ENCODE data around the gene EDARADD.
"Not testable (repeated sequence)": the region's sequence is repeated elsewhere in the genome, so short reads cannot be mapped to it uniquely, and the experiment has no call there.

The EDARADD gene

DNA sequence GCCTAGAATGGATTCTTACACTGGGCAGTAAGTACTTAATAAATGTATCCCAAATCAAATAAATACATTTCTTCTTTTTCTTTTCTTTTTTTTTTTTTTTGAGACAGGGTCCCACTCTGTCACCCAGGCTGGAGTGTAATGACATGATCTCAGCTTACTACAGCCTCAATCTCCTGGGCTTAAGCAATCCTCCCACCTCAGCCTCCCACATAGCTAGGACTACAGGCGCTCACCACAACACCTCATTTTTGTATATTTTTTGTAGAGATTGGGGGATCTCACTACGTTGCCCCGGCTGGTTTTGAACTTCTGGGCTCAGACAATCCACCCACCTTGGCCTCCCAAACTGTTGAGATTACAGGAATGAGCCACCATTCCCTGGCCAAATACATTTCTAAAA is 66.0 kb downstream of the EDARADD start:
- Histone ChIP-seq H3K9me3 (ENCODE audit: insufficient read depth, low read length) (no peaks in the 10 kb centered on the region), H3K36me3 (replicated peaks; ENCODE audit: low read depth, low read length) (no peaks in the 10 kb centered on the region), H4K20me1 (ENCODE audit: insufficient read depth, low read length) (peaks cover 10% of the 10 kb centered on the region), H3K4me3 (ENCODE audit: low read length) (no peak overlapping the region), H3K27me3 (ENCODE audit: low read depth, low read length) (peaks cover 87% of the 10 kb centered on the region), H3K79me2 (ENCODE audit: low read length) (no peaks in the 10 kb centered on the region), H3K4me2 (ENCODE audit: low read length) (no peak overlapping the region), H2AFZ (ENCODE audit: low read depth, low read length) (no peak overlapping the region), H3K27ac (ENCODE audit: low read length) (no peak overlapping the region), H3K4me1 (ENCODE audit: low read length) (peaks cover 29% of the 10 kb centered on the region), H3K9ac (ENCODE audit: low read length) (no peak overlapping the region)
- TF ChIP-seq, protein P1, sequence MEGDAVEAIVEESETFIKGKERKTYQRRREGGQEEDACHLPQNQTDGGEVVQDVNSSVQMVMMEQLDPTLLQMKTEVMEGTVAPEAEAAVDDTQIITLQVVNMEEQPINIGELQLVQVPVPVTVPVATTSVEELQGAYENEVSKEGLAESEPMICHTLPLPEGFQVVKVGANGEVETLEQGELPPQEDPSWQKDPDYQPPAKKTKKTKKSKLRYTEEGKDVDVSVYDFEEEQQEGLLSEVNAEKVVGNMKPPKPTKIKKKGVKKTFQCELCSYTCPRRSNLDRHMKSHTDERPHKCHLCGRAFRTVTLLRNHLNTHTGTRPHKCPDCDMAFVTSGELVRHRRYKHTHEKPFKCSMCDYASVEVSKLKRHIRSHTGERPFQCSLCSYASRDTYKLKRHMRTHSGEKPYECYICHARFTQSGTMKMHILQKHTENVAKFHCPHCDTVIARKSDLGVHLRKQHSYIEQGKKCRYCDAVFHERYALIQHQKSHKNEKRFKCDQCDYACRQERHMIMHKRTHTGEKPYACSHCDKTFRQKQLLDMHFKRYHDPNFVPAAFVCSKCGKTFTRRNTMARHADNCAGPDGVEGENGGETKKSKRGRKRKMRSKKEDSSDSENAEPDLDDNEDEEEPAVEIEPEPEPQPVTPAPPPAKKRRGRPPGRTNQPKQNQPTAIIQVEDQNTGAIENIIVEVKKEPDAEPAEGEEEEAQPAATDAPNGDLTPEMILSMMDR (IDR thresholded peaks at IDR 0.05; ENCODE audit: low read depth, low read length): no peak
- no peak for TF ChIP-seq EZH2phosphoT487 (IDR thresholded peaks at IDR 0.05; ENCODE audit: low read depth)

DNA sequence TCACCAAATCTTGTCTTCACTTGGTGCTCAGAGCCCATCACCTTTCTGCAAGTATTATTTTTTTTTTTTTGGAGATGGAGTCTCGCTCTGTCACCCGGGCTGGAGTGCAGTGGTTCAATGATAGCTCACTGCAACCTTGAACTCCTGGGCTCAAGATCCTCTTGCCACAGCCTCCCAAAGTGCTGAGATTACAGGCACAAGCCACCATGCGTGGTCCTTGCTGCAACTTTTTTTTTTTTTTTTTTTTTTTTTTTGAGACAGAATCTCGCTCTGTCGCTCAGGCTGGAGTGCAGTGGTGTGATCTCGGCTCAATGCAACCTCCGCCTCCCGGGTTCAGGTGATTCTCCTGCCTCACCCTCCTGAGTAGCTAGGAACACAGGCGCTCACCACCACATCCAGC is 70.1 kb downstream of the EDARADD start:
- not testable (repeated sequence) for H3K9me3 ChIP-seq (ENCODE audit: insufficient read depth, low read length); H2AFZ ChIP-seq (ENCODE audit: low read depth, low read length); H3K9ac ChIP-seq (ENCODE audit: low read length); H3K4me3 ChIP-seq (ENCODE audit: low read length); H3K4me2 ChIP-seq (ENCODE audit: low read length); H3K79me2 ChIP-seq (ENCODE audit: low read length); H3K36me3 ChIP-seq (replicated peaks; ENCODE audit: low read depth, low read length); H3K27ac ChIP-seq (ENCODE audit: low read length)
- Histone ChIP-seq H3K4me1 (ENCODE audit: low read length) (peaks cover 22% of the 10 kb centered on the region), H3K27me3 (ENCODE audit: low read depth, low read length) (peaks cover 90% of the 10 kb centered on the region), H4K20me1 (ENCODE audit: insufficient read depth, low read length) (peaks cover 16% of the 10 kb centered on the region)

DNA sequence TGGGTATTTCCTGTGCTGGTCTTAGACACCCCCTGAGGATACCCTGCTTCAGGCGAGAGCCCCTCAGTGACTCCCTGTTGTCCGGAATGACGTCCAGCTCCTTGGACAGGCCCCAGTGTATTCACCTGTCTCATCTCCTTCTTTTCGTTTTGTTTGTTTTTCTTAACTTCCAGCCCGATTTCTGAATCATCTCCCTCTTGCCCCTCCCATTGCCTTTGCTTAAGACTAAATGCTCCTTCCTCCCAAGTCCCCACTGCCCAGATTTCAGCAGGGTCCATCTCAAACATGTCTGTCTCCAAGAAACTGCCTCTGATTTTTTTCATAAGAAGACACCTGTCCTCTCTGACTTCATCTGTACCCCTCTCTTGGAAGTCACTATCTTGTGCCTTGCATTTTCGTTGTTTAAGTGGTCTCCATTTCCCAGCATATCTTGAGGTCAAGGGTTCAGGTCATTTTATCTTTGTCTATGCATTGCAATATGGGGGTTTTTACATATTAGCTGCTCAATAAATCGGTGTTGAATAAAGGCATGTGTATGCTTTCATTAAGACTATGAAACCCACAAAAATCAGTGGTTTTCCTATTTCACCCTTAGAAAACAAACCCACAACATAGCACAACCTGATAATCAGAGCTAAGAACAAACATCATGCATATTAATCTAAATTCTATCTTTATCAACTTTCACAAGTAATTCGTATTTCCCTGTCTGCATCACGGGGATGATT is 71.3 kb downstream of the EDARADD start:
- no peak overlapping the region for H2AFZ ChIP-seq (ENCODE audit: low read depth, low read length)
- peaks cover 22% of the 10 kb centered on the region for H3K4me1 ChIP-seq (ENCODE audit: low read length)
- H3K4me2 ChIP-seq (ENCODE audit: low read length): peak overlapping the region; percentile 38
- H3K27me3 ChIP-seq (ENCODE audit: low read depth, low read length): peaks cover 88% of the 10 kb centered on the region
- no peaks in the 10 kb centered on the region for H3K9me3 ChIP-seq (ENCODE audit: insufficient read depth, low read length)
- no peak overlapping the region for H3K27ac ChIP-seq (ENCODE audit: low read length)
- H3K9ac ChIP-seq (ENCODE audit: low read length): no peak overlapping the region
- no peaks in the 10 kb centered on the region for H3K79me2 ChIP-seq (ENCODE audit: low read length)
- TF ChIP-seq, protein P1 (IDR thresholded peaks at IDR 0.05; ENCODE audit: low read depth, low read length): no peak
- TF ChIP-seq EZH2phosphoT487 (IDR thresholded peaks at IDR 0.05; ENCODE audit: low read depth): no peak
- H4K20me1 ChIP-seq (ENCODE audit: insufficient read depth, low read length): peaks cover 15% of the 10 kb centered on the region
- no peaks in the 10 kb centered on the region for H3K36me3 ChIP-seq (replicated peaks; ENCODE audit: low read depth, low read length)
- H3K4me3 ChIP-seq (ENCODE audit: low read length): peak overlapping the region; percentile 11; the same call in 1 of the 2 replicates

DNA sequence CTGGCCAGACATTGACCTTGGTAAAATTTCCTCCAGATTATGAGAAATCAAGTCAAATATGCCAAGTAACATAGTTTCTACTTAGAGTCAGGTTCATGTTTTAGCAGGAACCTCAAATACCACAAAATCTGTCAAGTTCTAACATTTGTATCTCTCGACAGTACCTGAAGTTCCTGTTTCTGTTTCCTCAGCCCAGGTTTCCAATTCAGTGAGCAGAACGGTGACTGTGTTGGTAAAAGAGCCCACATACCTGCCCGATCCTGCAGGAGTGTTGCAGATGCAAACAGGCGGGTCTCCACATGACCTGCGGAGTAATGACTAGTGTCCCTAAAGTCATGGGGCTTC is 71.8 kb downstream of the EDARADD start:
- Histone ChIP-seq H3K4me1 (ENCODE audit: low read length) (peaks cover 22% of the 10 kb centered on the region), H3K4me3 (ENCODE audit: low read length) (peak overlapping the region; percentile 11; the same call in 1 of the 2 replicates), H2AFZ (ENCODE audit: low read depth, low read length) (no peak overlapping the region), H3K27me3 (ENCODE audit: low read depth, low read length) (peaks cover 83% of the 10 kb centered on the region), H3K9ac (ENCODE audit: low read length) (no peak overlapping the region), H3K9me3 (ENCODE audit: insufficient read depth, low read length) (no peaks in the 10 kb centered on the region), H3K79me2 (ENCODE audit: low read length) (no peaks in the 10 kb centered on the region), H3K27ac (ENCODE audit: low read length) (no peak overlapping the region), H3K4me2 (ENCODE audit: low read length) (peak overlapping the region; percentile 38), H4K20me1 (ENCODE audit: insufficient read depth, low read length) (peaks cover 15% of the 10 kb centered on the region), H3K36me3 (replicated peaks; ENCODE audit: low read depth, low read length) (no peaks in the 10 kb centered on the region)
- no peak; the same call in 1 of the 2 replicates for TF ChIP-seq EZH2phosphoT487 (IDR thresholded peaks at IDR 0.05; ENCODE audit: low read depth)
- TF ChIP-seq, protein P1 (IDR thresholded peaks at IDR 0.05; ENCODE audit: low read depth, low read length): no peak

Data from OCI-LY3 (cell line).